NK-92 (cell line): ENCODE results near the gene IGSF9B.

Experiments used
- DNase-seq: peaks from one replicate; lab custom pipeline; 2025; ENCODE audit not compliant: unreplicated experiment; lab: John Stamatoyannopoulos, UW

IGSF9B gene

GRCh38 chr11:133940034-133940433 is 16.7 kb downstream of the IGSF9B start:
- no peak for DNase-seq

- no peak for DNase-seq
These were observed 17.2 kb downstream of the IGSF9B start for GRCh38 chr11:133939558-133939957.

GRCh38 chr11:133938166-133938565 is 18.6 kb downstream of the IGSF9B start:
- DNase-seq = no peak

GRCh38 chr11:133937468-133937867 is 19.3 kb downstream of the IGSF9B start:
- DNase-seq = no peak

- DNase-seq = no peak
These were observed 19.8 kb downstream of the IGSF9B start for GRCh38 chr11:133937015-133937414.

GRCh38 chr11:133936592-133936991 is 20.2 kb downstream of the IGSF9B start:
- DNase-seq = no peak

GRCh38 chr11:133936136-133936535 is 20.6 kb downstream of the IGSF9B start:
- DNase-seq = no peak

- no peak for DNase-seq
These were observed 21.2 kb downstream of the IGSF9B start for GRCh38 chr11:133935551-133935910.

- DNase-seq = no peak
These were observed 21.9 kb downstream of the IGSF9B start for GRCh38 chr11:133934599-133935550.

- no peak for DNase-seq
These were observed 22.7 kb downstream of the IGSF9B start for GRCh38 chr11:133934096-133934495.

GRCh38 chr11:133931449-133932060 is 25.2 kb downstream of the IGSF9B start:
- no peak for DNase-seq

- no peak for DNase-seq
These were observed 25.9 kb downstream of the IGSF9B start for GRCh38 chr11:133930767-133931448.

GRCh38 chr11:133930053-133930766 is 26.6 kb downstream of the IGSF9B start:
- DNase-seq = no peak

GRCh38 chr11:133929401-133930052 is 27.2 kb downstream of the IGSF9B start:
- DNase-seq = no peak

GRCh38 chr11:133928628-133929059 is 28.1 kb downstream of the IGSF9B start:
- no peak for DNase-seq

- DNase-seq = no peak
These were observed 28.8 kb downstream of the IGSF9B start for GRCh38 chr11:133927690-133928627.

- no peak for DNase-seq
These were observed 30.1 kb downstream of the IGSF9B start for GRCh38 chr11:133926466-133927246.

GRCh38 chr11:133925756-133926155 is 31.0 kb downstream of the IGSF9B start:
- DNase-seq = no peak

- no peak for DNase-seq
These were observed 32.1 kb downstream of the IGSF9B start for GRCh38 chr11:133924661-133925060.
